Gastroesophageal sphincter (tissue), 4 donors: ENCODE measurements around the gene KCNA10. TPM values are rescaled to one million over a fixed set of nuclear protein-coding genes. Genes with fewer than 3 reads are reported as not detected.

Experiments
- ATAC-seq: fragments of 150-250 bp; one replicate; pipeline ENCODE4 v1.9.1; 2016; ENCODE audit warnings: mild to moderate bottlenecking, moderate library complexity
- H3K27ac ChIP-seq, 4 donors: fragments of 200-600 bp; sonication (generic) in 3 of 4; 1 replicate in 3 of 4; 2 replicates in 1 of 4; pipeline ENCODE4 v1.5.1; 2016 to 2019
- H3K27me3 ChIP-seq: fragments of 200-600 bp; sonication (generic); one replicate; pipeline ENCODE4 v1.5.1; 2019
- H3K36me3 ChIP-seq, 2 donors: fragments of 200-600 bp; sonication (generic); one replicate each; pipeline ENCODE4 v1.5.1; 2019; ENCODE audit warnings: control low read depth in 1 of 2
- H3K4me1 ChIP-seq, 3 donors: fragments of 200-600 bp; sonication (generic); 1 replicate in 2 of 3; 2 replicates in 1 of 3; pipeline ENCODE4 v1.5.1; 2016 to 2019; ENCODE audit warnings: control low read depth in 2 of 3
- H3K4me3 ChIP-seq, 2 donors: fragments of 200-600 bp; sonication (generic); one replicate each; pipeline ENCODE4 v1.5.1; 2019; ENCODE audit warnings: mild to moderate bottlenecking in 1 of 2, moderate library complexity in 1 of 2
- H3K9me3 ChIP-seq, 3 donors: fragments of 200-600 bp; sonication (generic); one replicate each; pipeline ENCODE4 v1.5.1; 2017 to 2019; ENCODE audit warnings: control low read depth in 2 of 3
- CTCF ChIP-seq, 4 experiments: fragments of 200-600 bp in 2 of 4; fragments of 450-650 bp in 2 of 4; sonication (generic) in 1 of 4; IDR thresholded peaks; one replicate each; pipeline ENCODE4 v1.5.1; 2017 to 2019; ENCODE audit warnings: antibody characterized with exemption in 4 of 4, mild to moderate bottlenecking in 2 of 4, moderate library complexity in 2 of 4
- EP300 ChIP-seq: sonication (generic); formaldehyde crosslinking; IDR thresholded peaks from one replicate; pipeline ENCODE4 v1.6.1; 2017; ENCODE audit warnings: antibody characterized with exemption, mild to moderate bottlenecking
- POLR2A ChIP-seq, 2 donors: fragments of 450-650 bp; IDR thresholded peaks; one replicate each; pipeline ENCODE4 v1.6.1; 2017; ENCODE audit warnings: antibody characterized with exemption in 2 of 2, mild to moderate bottlenecking in 2 of 2, moderate library complexity in 1 of 2
- POLR2AphosphoS5 ChIP-seq: sonication (generic); formaldehyde crosslinking; IDR thresholded peaks from one replicate; pipeline ENCODE4 v1.6.1; 2017; ENCODE audit warnings: antibody characterized with exemption
- WGBS, 2 donors: methylation state at CpG; one replicate each; pipeline ENCODE4 v1.1.5; 2018; ENCODE audit warnings: low coverage in 1 of 2; 5-methylcytosine and 5-hydroxymethylcytosine counted together
- total RNA-seq, 4 donors: library from RNA; depleted of rRNA; stranded (reverse); fragments of >200 nt; gene quantifications; one replicate each; pipeline ENCODE4 v1.1.0, GENCODE V29; 2016

KCNA10 gene
- total RNA-seq, 4 donors from 2014 or later, result not detected

- ATAC-seq, result peak; percentile 83
- 0 to 10% methylated on average over 2 to 4 of the region's 53 CpGs for WGBS, 2 donors
- no peaks in the 10 kb centered on the region for H3K36me3 ChIP-seq
- no peak for TF ChIP-seq POLR2AphosphoS5
- TF ChIP-seq CTCF (IDR thresholded peaks at IDR 0.05), result peak in 3 of 4 experiments; percentile 69 to 94 (median 73)
- H3K27ac ChIP-seq, result peak overlapping the region in 3 of 4 donors; percentile 60 to 71 (median 68)
- H3K4me1 ChIP-seq, result peaks cover 0 to 19% (median 11%) of the 10 kb centered on the region in 3 donors
- peak overlapping the region; percentile 28 to 53 for H3K4me3 ChIP-seq
- no peaks in the 10 kb centered on the region for H3K9me3 ChIP-seq
- peaks cover 52% of the 10 kb centered on the region for H3K27me3 ChIP-seq
Observed at GRCh38 chr1:110554871-110555801, 36.2 kb upstream of the KCNA10 start.

GRCh38 chr1:110551278-110551809 lies 32.4 kb upstream of the KCNA10 start:
- WGBS, 2 donors, result 63% methylated on average over 1 of the region's 1 CpG; no CpG with 5 or more reads in 1 of the 2 donors
- no peaks in the 10 kb centered on the region for H3K9me3 ChIP-seq
- H3K4me3 ChIP-seq, result no peak overlapping the region
- H3K27ac ChIP-seq, result no peak overlapping the region
- no peaks in the 10 kb centered on the region for H3K36me3 ChIP-seq
- H3K27me3 ChIP-seq, result peaks cover 69% of the 10 kb centered on the region
- no peak for ATAC-seq
- peaks cover 0 to 17% (median 11%) of the 10 kb centered on the region in 3 donors for H3K4me1 ChIP-seq
- TF ChIP-seq POLR2A (IDR thresholded peaks at IDR 0.05) (no peak), POLR2AphosphoS5 (no peak), CTCF (IDR thresholded peaks at IDR 0.05) (no peak), EP300 (no peak)

DNA sequence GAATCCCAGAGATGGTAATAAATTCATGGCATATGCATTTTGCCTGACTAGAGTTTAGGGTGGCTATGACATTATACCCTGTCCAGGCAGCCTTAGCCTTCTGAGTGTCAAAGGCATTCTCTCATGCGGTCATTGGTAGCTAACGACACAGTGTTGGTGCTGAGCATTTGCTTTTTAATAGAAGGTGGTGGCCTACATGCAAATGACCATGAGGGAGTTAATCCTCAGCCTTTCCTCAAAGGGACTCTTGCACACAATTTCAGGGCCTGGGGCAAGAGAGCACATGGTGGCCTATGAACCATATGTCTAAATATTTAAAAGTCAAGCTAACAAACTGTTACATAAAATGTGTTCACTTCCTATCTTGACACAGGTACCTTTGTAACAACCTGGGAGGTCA lies 30.9 kb upstream of the KCNA10 start:
- 55 to 73% methylated on average over 2 of the region's 2 CpGs for WGBS, 2 donors
- no peak overlapping the region for H3K27ac ChIP-seq
- TF ChIP-seq POLR2AphosphoS5 (no peak), EP300 (no peak), POLR2A (IDR thresholded peaks at IDR 0.05) (no peak), CTCF (IDR thresholded peaks at IDR 0.05) (no peak)
- H3K4me1 ChIP-seq, result peaks cover 0 to 2% (median 0%) of the 10 kb centered on the region in 3 donors
- H3K4me3 ChIP-seq, result no peak overlapping the region
- H3K36me3 ChIP-seq, result no peaks in the 10 kb centered on the region
- peaks cover 56% of the 10 kb centered on the region for H3K27me3 ChIP-seq
- ATAC-seq, result no peak
- H3K9me3 ChIP-seq, result no peaks in the 10 kb centered on the region

DNA sequence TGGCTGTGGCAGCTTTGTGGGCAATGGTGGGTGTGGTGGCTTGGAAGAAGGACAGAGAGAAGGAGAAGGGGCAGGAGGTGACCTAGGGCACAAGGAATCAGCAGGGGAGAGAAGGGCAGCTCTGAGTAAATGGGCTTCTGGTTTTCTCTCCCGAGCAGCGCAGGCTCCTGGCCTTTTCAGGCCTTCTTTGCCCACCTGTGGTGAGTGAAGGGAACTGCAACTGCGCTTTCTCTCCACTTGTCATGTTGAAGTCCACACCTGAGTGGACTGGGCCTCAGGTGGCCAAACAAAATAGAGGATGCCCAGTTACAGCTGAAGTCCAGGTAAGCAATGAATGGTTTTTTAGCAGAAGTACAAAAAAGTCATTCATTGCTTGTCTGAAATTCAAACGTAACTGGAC lies 29.4 kb upstream of the KCNA10 start:
- Histone ChIP-seq H3K4me1 (no peaks in the 10 kb centered on the region), H3K27ac (no peak overlapping the region), H3K9me3 (no peaks in the 10 kb centered on the region), H3K36me3 (no peaks in the 10 kb centered on the region), H3K27me3 (peaks cover 53% of the 10 kb centered on the region), H3K4me3 (no peak overlapping the region)
- no peak for ATAC-seq
- WGBS, 2 donors, result 51 to 62% methylated on average over 3 to 4 of the region's 4 CpGs
- TF ChIP-seq POLR2AphosphoS5 (no peak), CTCF (IDR thresholded peaks at IDR 0.05) (peak in 2 of 4 experiments; percentile 12 to 31)
